BLaER1 treated with 17β-estradiol and CSF1 and Interleukin-3, amounts not matched to agents 10 nM and 100 nM (cell line): ENCODE data around the gene CLDN19.
"Not testable (repeated sequence)": the region's sequence is repeated elsewhere in the genome, so short reads cannot be mapped to it uniquely, and the experiment has no call there.

ENCODE experiments used
- H3K27ac ChIP-seq, 11 experiments: shearing (Covaris generic); formaldehyde crosslinking; 2 replicates each; pipeline ENCODE4 v1.8.1; 2022
- H3K27me3 ChIP-seq, 11 experiments: shearing (Covaris generic); formaldehyde crosslinking; 2 replicates each; pipeline ENCODE4 v1.8.1; 2022
- H3K36me3 ChIP-seq, 11 experiments: shearing (Covaris generic); formaldehyde crosslinking; 2 replicates each; pipeline ENCODE4 v1.8.1; 2022
- H3K4me1 ChIP-seq, 10 experiments: shearing (Covaris generic); formaldehyde crosslinking; 2 replicates each; pipeline ENCODE4 v1.8.1; 2022
- H3K4me2 ChIP-seq, 11 experiments: shearing (Covaris generic); formaldehyde crosslinking; 2 replicates each; pipeline ENCODE4 v1.8.1; 2022
- H3K4me3 ChIP-seq, 10 experiments: shearing (Covaris generic); formaldehyde crosslinking; 2 replicates each; pipeline ENCODE4 v1.8.1; 2022
- H3K9ac ChIP-seq, 11 experiments: shearing (Covaris generic); formaldehyde crosslinking; 2 replicates each; pipeline ENCODE4 v1.8.1; 2022
- H3K9me3 ChIP-seq, 11 experiments: shearing (Covaris generic); formaldehyde crosslinking; replicated peaks in 1 of 11; 2 replicates each; pipeline ENCODE4 v1.8.1; 2022
- H4K20me1 ChIP-seq, 11 experiments: shearing (Covaris generic); formaldehyde crosslinking; 2 replicates each; pipeline ENCODE4 v1.8.1; 2022
- Cebpa-rat ChIP-seq, 11 experiments: shearing (Covaris generic); IDR thresholded peaks; 2 replicates each; pipeline ENCODE4 v1.8.1; 2022

CLDN19 gene

DNA sequence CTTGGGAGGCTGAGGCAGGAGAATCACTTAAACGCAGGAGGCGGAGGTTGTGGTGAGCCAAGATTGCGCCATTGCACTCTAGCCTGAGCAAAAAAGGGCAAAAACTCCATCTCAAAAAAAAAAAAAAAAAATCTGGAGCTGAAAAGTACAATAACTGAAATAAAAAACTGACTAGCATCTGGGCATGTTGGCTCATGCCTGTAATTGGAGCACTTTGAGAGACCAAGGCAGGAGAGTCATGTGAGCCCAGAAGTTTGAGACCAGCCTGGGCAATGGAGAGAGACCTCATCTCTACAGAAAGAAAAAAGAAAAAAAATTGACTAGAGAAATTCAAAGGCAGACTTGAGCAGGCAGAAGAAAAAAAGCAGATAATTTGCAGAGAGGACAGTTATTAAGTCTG is 18.1 kb downstream of the CLDN19 start:
- H3K4me2 ChIP-seq: peak overlapping the region in 6 of 11 experiments; percentile 0 to 34 (median 26); a peak in 4 of 22 replicates
- H3K4me3 ChIP-seq: no peak overlapping the region
- H3K4me1 ChIP-seq: peaks cover 0 to 17% (median 10%) of the 10 kb centered on the region in 10 experiments; a peak in 10 of 20 replicates
- peaks cover 10 to 36% (median 22%) of the 10 kb centered on the region in 11 experiments; a peak in 20 of 22 replicates for H3K36me3 ChIP-seq
- no peaks in the 10 kb centered on the region for H3K27me3 ChIP-seq
- H3K9ac ChIP-seq: no peak overlapping the region
- no peaks in the 10 kb centered on the region for H3K9me3 ChIP-seq
- H4K20me1 ChIP-seq: peaks cover 0 to 40% (median 10%) of the 10 kb centered on the region in 11 experiments; a peak in 10 of 22 replicates
- H3K27ac ChIP-seq: no peak overlapping the region
- TF ChIP-seq Cebpa-rat (IDR thresholded peaks at IDR 0.05): no peak

DNA sequence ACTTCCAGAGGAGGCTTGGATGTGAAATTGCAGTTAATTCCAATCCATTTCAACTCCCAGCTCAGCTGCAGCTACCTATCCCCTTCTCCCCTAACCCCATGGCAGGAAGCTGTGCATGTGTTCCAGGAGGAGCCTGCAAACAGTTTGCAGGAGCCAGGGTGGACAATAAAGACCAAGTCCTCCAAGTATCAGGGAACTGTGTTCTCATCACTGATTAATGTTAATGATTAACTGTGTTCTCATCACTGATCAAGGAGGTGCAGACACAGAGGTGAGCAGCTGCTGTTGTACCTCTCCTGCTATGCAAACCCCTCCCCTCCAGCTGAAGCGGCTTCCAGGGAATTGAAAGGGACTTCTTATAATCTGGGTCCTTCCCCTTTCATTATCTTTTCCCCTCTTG is 19.2 kb downstream of the CLDN19 start:
- H3K9ac ChIP-seq: no peak overlapping the region
- H3K4me2 ChIP-seq: 0 out of 22 replicates have a peak overlapping the region, but pooled peaks of 1 of the 11 experiments have one; percentile 6
- H3K4me3 ChIP-seq: no peak overlapping the region
- H3K4me1 ChIP-seq: peaks cover 0 to 17% (median 10%) of the 10 kb centered on the region in 10 experiments; a peak in 10 of 20 replicates
- peaks cover 0 to 50% (median 18%) of the 10 kb centered on the region in 11 experiments; a peak in 16 of 22 replicates for H4K20me1 ChIP-seq
- peaks cover 19 to 46% (median 32%) of the 10 kb centered on the region in 11 experiments; a peak in 21 of 22 replicates for H3K36me3 ChIP-seq
- no peaks in the 10 kb centered on the region for H3K9me3 ChIP-seq
- no peak overlapping the region for H3K27ac ChIP-seq
- no peaks in the 10 kb centered on the region for H3K27me3 ChIP-seq
- no peak for TF ChIP-seq Cebpa-rat (IDR thresholded peaks at IDR 0.05)

GRCh38 chr1:42714441-42714840 is 25.6 kb downstream of the CLDN19 start:
- not testable (repeated sequence) for H3K27me3 ChIP-seq, H3K4me2 ChIP-seq, H3K27ac ChIP-seq, H3K4me1 ChIP-seq, H3K4me3 ChIP-seq, H3K9ac ChIP-seq
- Histone ChIP-seq H3K9me3 (peaks cover 27 to 57% (median 52%) of the 10 kb centered on the region in 11 experiments), H3K36me3 (peaks cover 79 to 99% (median 95%) of the 10 kb centered on the region in 11 experiments), H4K20me1 (peaks cover 5 to 97% (median 30%) of the 10 kb centered on the region in 11 experiments; a peak in 18 of 22 replicates)

GRCh38 chr1:42713293-42713692 is 26.7 kb downstream of the CLDN19 start:
- H3K27ac ChIP-seq: no peak overlapping the region
- H3K27me3 ChIP-seq: no peaks in the 10 kb centered on the region
- H3K9ac ChIP-seq: no peak overlapping the region
- H3K36me3 ChIP-seq: peaks cover 83 to 100% (median 99%) of the 10 kb centered on the region in 11 experiments
- H3K4me2 ChIP-seq: no peak overlapping the region
- no peak for TF ChIP-seq Cebpa-rat (IDR thresholded peaks at IDR 0.05)
- H3K4me1 ChIP-seq: no peaks in the 10 kb centered on the region
- H4K20me1 ChIP-seq: peaks cover 9 to 96% (median 33%) of the 10 kb centered on the region in 11 experiments; a peak in 19 of 22 replicates
- H3K9me3 ChIP-seq: peaks cover 27 to 61% (median 55%) of the 10 kb centered on the region in 11 experiments
- no peak overlapping the region for H3K4me3 ChIP-seq

GRCh38 chr1:42712808-42713207 is 27.2 kb downstream of the CLDN19 start:
- peaks cover 85 to 100% (median 99%) of the 10 kb centered on the region in 11 experiments for H3K36me3 ChIP-seq
- not testable (repeated sequence) for H3K4me1 ChIP-seq, H3K27me3 ChIP-seq

GRCh38 chr1:42703888-42704464 is 36.1 kb downstream of the CLDN19 start:
- Histone ChIP-seq H3K4me1 (no peaks in the 10 kb centered on the region), H3K4me3 (no peak overlapping the region), H3K36me3 (peaks cover 97 to 100% (median 99%) of the 10 kb centered on the region in 11 experiments), H3K4me2 (no peak overlapping the region), H4K20me1 (peaks cover 74 to 99% (median 95%) of the 10 kb centered on the region in 11 experiments; a peak in 21 of 22 replicates), H3K27me3 (no peaks in the 10 kb centered on the region), H3K9me3 (peaks cover 0 to 10% (median 4%) of the 10 kb centered on the region in 11 experiments; a peak in 5 of 22 replicates), H3K9ac (no peak overlapping the region), H3K27ac (no peak overlapping the region)
- no peak for TF ChIP-seq Cebpa-rat (IDR thresholded peaks at IDR 0.05)

More at GRCh38 chr1:42712808-42713207, 27.2 kb downstream of the CLDN19 start:
- not testable (repeated sequence) for H3K9ac ChIP-seq, H3K4me3 ChIP-seq, H3K4me2 ChIP-seq, H3K27ac ChIP-seq
- Histone ChIP-seq H4K20me1 (peaks cover 13 to 96% (median 31%) of the 10 kb centered on the region in 11 experiments; a peak in 19 of 22 replicates), H3K9me3 (peaks cover 27 to 61% (median 57%) of the 10 kb centered on the region in 11 experiments)

- Histone ChIP-seq H3K4me1 (no peaks in the 10 kb centered on the region), H3K36me3 (peaks cover 98 to 100% (median 100%) of the 10 kb centered on the region in 11 experiments), H3K9me3 (no peaks in the 10 kb centered on the region), H3K27ac (no peak overlapping the region), H3K27me3 (no peaks in the 10 kb centered on the region), H4K20me1 (peaks cover 88 to 100% (median 98%) of the 10 kb centered on the region in 11 experiments), H3K4me2 (no peak overlapping the region), H3K9ac (no peak overlapping the region), H3K4me3 (no peak overlapping the region)
- TF ChIP-seq Cebpa-rat (IDR thresholded peaks at IDR 0.05): no peak
Measured at GRCh38 chr1:42700006-42700405, 40.0 kb downstream of the CLDN19 start.

DNA sequence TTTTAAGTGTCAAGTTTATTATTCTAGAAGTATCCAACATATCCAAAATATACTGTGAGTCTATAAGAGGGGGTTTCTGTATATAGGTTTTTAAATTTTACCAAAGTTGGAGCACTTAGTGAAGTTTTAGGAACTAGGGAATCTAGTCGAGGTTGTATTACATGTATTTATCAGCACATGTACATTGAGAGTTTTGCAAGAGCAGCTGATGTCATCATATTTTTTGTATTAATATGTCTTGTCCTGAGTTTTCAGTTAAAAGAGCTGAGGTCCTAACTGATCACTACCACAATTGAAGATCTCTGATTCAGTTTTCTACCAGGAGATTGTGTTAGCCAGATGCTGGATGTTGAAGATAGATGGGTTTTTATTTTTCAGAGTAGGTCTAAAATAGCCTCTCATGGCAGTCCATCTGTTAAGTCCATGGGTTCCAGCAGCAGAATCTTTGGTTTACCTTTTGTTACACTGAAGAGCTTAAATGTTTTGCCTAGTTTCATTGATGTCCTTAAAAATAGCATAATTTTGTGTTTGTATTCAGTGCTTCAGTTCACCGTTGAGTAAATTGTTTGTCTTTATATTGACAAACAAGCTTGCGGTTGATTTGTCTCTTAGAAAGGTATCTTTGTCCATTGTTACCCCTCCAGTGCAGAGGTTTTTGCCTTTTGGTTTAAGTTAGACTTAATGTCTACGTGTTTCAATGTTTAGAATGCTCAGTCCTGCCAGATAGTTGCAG is 41.8 kb downstream of the CLDN19 start:
- H3K9ac ChIP-seq: no peak overlapping the region
- H3K27me3 ChIP-seq: no peaks in the 10 kb centered on the region
- peaks cover 89 to 100% (median 98%) of the 10 kb centered on the region in 11 experiments for H4K20me1 ChIP-seq
- H3K36me3 ChIP-seq: peaks cover 98 to 100% (median 100%) of the 10 kb centered on the region in 11 experiments
- H3K4me1 ChIP-seq: no peaks in the 10 kb centered on the region
- H3K4me2 ChIP-seq: no peak overlapping the region
- no peak overlapping the region for H3K4me3 ChIP-seq
- no peaks in the 10 kb centered on the region for H3K9me3 ChIP-seq
- TF ChIP-seq Cebpa-rat (IDR thresholded peaks at IDR 0.05): no peak
- no peak overlapping the region for H3K27ac ChIP-seq

DNA sequence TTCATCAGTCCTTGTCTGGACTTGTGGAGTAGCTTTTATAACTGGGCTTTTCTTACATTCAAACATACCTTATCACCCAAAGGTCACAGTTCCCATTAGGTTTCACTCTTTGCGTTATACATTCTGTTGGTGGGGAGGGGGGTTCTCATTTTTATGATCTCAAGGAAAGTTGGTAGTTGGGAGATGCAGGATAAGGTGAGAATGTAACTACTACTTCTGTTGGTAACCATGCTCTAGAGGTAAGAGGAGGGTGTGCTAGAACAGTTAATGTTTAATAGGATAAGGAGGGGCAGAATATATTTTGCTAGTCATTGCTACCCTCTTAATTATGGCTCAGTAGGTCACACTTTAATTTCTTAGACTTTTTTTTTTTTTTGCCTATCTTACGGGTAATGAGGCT is 47.1 kb downstream of the CLDN19 start:
- Histone ChIP-seq H4K20me1 (peaks cover 100% of the 10 kb centered on the region in 11 experiments), H3K36me3 (peaks cover 85 to 100% (median 99%) of the 10 kb centered on the region in 11 experiments), H3K9ac (0 out of 22 replicates have a peak overlapping the region, but pooled peaks of 1 of the 11 experiments have one; percentile 15), H3K9me3 (no peaks in the 10 kb centered on the region), H3K4me1 (peaks cover 14 to 50% (median 22%) of the 10 kb centered on the region in 10 experiments), H3K27me3 (no peaks in the 10 kb centered on the region), H3K4me2 (no peak overlapping the region), H3K27ac (no peak overlapping the region), H3K4me3 (no peak overlapping the region)
- no peak for TF ChIP-seq Cebpa-rat (IDR thresholded peaks at IDR 0.05)
